Stimulated activated CD4-positive, alpha-beta T cell treated with anti-CD3 and anti-CD28 coated beads, Interleukin-2, amount 100 ng/mL, for 4 hours (primary cell): ENCODE data around the gene CIAO3.
"Not testable (repeated sequence)": the region's sequence is repeated elsewhere in the genome, so short reads cannot be mapped to it uniquely, and the experiment has no call there.

Source experiments
- DNase-seq: peaks from one replicate; pipeline ENCODE4 v3.0.0-alpha.2; 2020; ENCODE audit warnings: low read depth

Gene CIAO3

GRCh38 chr16:740764-741505 is at the start of gene CIAO3:
TSS of gene CIAO3 (minus strand) at chr16:740997. CDS start at chr16:740985, 12 bp downstream.
- peak; percentile 86 for DNase-seq

DNA sequence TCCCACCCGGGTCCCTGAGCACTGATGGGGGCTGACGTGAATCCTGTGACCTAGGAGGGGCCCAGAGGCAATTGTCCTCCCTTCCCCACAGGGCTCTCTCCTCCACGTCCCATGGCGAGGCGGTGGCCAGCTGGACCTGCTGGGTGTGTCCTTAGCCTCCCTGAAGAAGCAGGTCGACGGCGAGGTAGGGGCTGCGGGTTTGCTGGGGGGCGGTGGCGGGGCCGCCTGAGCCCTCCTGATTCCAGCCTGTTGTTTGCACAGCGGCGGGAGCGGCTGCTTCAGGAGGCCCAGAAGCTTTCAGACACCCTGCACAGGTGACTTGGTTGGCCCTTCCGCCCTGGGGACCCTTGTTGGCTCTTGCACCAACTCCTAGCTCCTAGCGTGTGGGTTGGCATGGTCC is 49.3 kb upstream of the CIAO3 start:
- DNase-seq = no peak

DNA sequence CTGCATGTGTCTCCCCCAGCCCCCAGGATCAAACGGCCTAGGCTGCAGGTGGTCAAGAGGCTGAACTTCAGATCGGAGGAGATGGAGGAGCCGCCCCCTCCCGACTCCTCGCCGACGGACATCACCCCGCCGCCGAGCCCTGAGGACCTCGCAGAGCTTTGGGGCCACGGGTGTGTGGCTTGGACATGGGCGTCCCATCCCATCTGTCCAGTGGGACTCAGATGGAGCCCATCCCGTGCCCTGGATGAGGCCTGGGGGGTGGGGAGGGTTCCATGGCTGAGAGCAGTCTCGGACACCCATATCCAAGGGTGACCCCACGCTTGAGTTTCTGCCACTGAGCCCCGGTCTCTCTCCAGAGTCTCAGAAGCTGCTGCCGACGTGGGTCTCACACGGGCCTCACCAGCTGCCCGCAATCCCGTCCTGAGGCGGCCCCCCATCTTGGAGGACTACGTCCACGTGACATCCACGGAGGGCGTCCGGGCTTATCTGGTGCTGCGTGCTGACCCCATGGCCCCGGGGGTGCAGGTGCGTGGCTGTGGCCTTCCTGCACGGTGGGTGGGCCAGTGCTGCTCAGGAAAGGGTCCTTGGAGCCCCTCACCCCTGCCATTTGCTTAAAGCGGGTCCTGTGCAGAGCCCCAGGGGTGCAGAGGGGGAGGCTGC is 48.5 kb upstream of the CIAO3 start:
- no peak for DNase-seq

- peak; percentile 91 for DNase-seq
Observed at GRCh38 chr16:788399-789126, 47.8 kb upstream of the CIAO3 start, which contains the start of gene CHTF18. TSS of gene CHTF18 (plus strand) at chr16:788620. CDS start at chr16:788685, 65 bp downstream.

GRCh38 chr16:787978-788398 is 47.2 kb upstream of the CIAO3 start, which contains the start of gene RPUSD1:
TSS of gene RPUSD1 (minus strand) at chr16:788381. CDS start at chr16:787737, 644 bp downstream.
- no peak for DNase-seq

DNA sequence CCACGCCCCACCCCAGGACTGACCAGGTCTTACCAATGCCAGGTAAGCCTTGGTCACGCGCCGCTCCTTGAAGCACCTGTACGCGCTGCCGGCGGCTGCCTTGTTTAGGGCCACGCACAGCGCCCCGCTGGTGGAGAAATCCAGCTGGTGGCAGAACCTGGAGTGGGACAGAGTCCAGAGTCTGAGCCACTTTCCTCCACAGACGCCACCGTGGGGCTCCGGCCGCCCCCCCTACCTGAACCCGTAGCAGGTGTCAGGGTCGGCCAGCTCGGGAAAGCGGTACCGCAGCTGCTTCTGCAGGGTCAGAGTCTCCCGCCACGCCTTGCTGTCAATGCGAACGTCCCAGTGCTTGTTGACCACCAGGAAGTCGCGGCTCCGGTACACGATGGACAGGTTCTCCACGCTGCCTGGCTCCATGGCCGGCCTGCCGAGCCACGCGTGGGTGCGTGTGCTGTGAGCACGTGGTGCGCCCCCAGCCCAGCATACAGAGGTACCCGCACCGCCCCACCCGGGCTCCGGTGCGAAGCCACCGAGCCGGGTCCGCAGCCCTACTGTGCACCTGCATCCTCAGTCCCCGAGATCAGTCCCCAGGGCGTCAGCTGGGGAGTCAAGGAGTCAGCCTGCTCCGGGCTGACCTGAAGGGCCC is 46.6 kb upstream of the CIAO3 start:
- no peak for DNase-seq

DNA sequence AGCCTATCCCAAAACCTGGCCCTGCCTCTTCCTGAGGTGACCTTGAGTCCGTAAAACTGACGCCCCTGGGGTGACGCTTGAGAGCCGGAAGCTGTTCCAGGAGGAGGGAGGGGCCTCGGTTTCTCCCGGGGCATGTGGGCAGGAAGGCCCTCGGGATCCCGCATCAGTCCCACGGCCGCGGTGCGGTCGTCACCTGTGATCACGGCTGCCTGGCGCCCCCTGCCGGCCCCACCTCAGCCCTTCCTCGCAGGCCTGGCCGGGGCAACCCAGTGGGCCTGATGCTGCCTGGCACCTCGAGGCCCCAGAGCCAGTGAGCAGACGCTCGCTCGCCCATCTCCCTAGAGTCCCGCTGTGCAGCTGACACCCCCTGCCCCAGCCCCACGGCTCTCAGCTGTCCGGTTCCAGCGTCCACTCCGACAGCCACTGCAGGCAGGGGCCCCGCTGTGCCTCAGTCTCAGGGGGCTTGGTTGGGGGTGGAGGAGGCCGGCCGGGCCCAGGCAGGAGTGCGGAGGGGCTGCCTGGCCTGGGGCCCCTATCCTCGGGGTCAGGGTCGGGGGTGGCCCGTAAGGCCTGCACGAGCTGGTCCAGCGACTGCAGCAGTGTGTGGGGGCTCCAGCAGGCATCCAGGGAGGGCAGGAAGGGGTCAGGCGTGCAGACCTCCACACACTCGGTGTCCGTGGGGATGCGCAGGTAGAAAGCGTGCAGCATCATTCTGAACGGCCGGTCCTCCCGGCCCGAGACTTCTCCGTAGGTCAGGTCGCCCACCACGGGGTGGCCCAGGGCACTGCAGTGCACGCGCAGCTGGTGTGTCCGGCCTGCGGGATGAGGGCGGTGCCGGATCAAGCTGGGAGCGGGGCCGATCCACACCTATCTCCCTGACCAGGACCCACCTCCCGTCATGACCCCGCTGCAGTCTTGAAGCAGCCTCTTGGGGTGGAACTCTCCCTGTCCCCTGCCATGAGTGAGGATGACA is 45.1 kb upstream of the CIAO3 start:
- DNase-seq = peak; percentile 61

DNA sequence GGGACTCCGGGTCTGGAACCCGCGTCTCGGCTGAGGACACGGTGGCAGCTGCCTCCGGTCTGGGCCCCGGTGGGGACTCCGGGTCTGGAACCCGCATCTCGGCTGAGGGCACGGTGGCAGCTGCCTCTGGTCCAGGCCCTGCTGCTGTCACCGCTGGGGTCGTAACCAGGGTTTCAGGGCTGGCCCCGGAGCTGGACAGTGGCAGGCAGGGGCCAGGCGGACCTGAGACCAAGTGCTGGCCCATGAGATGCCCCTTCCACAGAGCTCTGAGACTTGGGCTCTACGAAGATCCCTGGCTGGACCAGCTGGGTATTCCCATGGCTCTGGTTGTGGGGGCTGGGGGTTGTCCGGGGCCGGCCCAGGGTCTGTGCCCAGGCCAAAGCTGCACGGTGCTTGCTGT is 43.6 kb upstream of the CIAO3 start:
- no peak for DNase-seq

DNA sequence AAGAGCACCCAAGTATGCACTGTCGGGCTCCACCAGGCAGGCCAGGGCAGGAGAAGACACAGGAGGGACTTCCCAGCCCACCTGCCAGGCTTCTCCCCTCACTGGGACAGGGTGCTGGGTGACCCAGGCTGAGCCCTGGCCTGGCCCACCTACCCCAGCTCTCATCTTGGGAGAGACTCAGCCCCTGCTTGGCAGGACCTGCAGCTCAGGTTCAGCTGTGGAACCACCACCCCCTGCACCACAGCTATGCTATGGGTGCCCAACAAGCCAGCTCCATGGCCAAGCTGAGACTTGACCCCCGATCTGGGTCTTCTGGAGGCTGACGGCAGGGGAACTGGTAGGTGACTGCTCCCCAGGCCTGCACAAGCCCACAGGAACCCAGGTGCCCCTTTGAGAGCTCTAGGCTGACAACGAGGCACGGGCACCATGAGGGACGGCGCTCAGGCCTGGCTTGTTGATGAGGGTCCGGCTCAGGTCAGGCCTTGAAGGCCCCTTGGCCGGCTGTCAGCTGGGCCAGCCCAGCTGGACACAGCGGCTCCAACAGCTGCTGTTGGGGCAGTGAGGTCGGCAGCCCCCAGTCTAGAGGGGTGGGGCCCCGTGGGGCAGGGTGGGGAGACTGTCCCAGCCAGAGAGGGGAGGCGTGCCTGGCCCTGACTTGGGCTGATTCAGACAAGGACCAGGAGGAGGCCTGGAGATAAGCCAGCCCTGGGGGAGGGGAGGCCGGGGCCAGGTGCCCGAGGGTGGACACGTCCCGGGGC is 42.8 kb upstream of the CIAO3 start:
- DNase-seq = no peak

DNA sequence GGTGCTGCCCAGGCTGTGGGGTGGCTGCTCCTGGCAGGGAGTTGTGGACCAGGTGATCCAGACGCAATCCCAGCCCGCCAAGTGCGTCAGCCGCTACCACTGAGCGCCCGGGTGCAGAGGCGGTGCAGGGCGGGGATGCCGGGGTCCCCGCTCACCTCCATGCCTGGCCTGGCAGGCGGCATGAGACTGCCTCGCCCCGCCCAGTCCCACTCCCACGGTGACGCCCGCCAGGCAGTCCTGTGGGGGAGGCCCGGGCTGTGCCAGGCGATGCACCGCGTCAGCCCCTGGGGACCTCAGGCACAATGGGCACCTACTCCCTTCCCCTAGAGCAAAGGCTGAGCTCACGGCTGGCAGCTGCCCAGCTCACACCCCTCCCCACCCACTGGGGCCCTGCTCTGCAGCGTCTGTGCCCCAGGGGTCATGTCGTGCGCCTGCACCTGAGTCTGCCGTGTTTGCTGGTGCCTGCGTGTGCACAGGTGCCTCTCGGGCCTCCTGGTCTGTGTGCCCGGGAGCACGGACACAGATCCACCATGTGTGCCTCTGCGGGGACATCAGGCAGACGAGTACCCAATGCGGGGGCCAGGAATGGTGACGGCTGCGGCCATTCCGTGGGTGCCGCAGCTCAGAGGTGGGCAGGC is 42.1 kb upstream of the CIAO3 start:
- no peak for DNase-seq

DNA sequence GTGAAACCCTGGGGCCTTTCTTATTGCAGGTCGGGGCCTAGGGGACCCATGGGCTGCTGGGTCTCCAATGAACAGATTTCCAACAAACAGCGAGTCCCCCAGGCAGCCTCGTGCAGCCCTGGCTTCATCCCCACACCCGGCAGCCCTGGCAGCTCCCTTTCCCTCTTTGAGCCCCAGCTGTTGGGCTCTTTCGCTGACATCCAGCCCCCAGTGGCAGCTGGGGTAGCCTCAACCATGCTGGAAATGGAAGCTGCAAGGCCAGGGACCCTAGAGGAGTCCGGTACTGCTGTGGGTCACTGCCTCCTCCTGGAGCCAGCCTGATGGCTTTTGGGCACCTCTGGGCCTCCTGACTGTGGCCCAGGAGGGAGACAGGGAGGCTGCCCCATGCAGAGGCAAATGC is 41.5 kb upstream of the CIAO3 start:
- DNase-seq = no peak

DNA sequence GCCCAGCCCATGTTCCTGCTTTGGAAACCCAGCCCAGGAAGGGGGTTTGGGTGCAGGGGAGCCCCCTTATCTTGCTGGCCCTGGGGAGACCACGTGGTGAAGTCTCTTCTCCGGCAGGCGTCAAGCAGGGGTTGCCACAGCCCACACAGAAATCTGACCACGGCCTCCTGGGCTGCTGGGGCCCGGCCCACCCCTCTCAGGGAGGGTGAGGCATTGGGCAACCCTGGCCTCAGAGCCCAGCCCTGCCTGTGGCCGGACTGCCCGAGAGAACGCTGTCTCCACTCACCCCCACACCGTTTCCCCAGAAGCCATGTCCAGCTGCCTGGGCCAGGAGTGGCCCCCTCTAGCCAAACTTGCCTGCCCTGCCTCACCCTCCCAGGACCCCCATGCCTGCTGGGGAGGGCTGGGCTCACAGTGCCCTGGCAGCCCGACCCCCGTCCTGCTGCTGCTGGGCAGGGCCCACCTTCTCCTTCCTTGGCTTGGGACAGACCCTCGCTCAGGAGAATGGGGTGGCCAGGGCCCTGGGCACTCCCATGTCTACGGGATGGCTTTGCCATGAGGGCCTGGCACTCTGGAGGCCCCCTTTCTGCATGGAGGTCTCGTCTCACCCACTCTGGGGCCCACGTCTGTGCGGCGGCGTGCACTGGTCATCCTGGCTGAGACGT is 40.7 kb upstream of the CIAO3 start:
- no peak for DNase-seq

GRCh38 chr16:780296-780695 is 39.5 kb upstream of the CIAO3 start:
- no peak for DNase-seq

GRCh38 chr16:779561-779960 is 38.8 kb upstream of the CIAO3 start:
- no peak for DNase-seq

DNA sequence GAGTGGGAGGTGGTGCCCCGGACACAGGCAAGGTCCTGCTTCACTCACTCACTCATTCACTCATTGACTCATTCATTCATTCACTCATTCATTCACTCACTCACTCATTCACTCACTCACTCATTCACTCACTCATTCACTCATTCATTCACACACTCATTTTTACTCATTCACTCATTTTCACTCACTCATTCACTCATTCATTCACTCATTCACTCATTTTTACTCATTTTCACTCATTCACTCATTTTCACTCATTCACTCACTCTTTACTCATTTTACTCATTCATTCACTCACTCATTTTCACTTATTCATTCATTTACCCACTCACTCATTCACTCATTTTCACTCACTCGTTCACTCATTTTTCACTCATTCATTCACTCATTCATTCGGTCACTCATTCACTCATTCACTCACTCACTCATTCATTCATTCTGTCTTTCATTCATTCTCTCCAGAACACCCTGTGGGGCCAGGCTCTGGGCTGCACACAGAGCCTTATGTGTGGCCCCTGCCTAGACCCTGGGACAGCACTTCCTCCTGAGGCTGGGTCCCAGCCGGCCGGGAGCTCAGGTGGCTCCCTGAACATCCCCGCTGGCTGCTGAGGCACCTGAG is 38.2 kb upstream of the CIAO3 start:
- no peak for DNase-seq

GRCh38 chr16:778447-778846 is 37.6 kb upstream of the CIAO3 start:
- no peak for DNase-seq

- DNase-seq = no peak
Observed at GRCh38 chr16:777826-778225, 37.0 kb upstream of the CIAO3 start.

DNA sequence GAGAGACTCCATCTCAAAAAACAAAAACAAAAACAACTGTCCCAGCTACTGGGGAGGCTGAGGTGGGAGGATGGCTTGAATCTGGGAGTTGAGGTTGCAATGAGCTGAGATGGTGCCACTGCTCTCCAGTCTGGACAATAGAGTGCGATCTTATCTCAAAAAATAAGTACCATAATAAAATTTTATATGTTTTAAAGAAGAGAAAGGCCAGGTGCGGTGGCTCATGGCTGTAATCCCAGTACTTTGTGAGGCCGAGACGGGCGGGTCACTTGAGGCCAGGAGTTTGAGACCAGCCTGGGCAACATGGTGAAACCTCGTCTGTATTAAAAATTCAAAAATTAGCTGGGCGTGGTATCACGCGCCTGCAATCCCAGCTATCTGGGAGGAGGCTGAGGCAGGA is 36.0 kb upstream of the CIAO3 start:
- no peak for DNase-seq

GRCh38 chr16:776298-776697 is 35.5 kb upstream of the CIAO3 start:
- not testable (repeated sequence) for DNase-seq
